Cerebellar cortex (tissue), 1 donor: ENCODE data around the gene TUBA3D.
A peak's percentile ranks its signal among the peaks of the same experiment; 100 is the strongest.
"Not testable (repeated sequence)": the region's sequence is repeated elsewhere in the genome, so short reads cannot be mapped to it uniquely, and the experiment has no call there.

Source experiments
- DNase-seq: peaks from one replicate; pipeline ENCODE4 v3.0.0-alpha.2; 2015; ENCODE audit warnings: low spot score

Gene TUBA3D

GRCh38 chr2:131475831-131476230 lies at the start of gene TUBA3D:
TUBA3D (plus strand) TSS chr2:131476119; CDS start chr2:131476200, 81 bp downstream.
- no peak for DNase-seq

- no peak for DNase-seq
These were observed 49.2 kb upstream of the TUBA3D start for GRCh38 chr2:131426727-131427126.

- DNase-seq: no peak
These were observed 44.6 kb upstream of the TUBA3D start for GRCh38 chr2:131431336-131431735.

- not testable (repeated sequence) for DNase-seq
These were observed 35.0 kb upstream of the TUBA3D start for GRCh38 chr2:131440742-131441468.

- not testable (repeated sequence) for DNase-seq
These were observed 31.0 kb upstream of the TUBA3D start for GRCh38 chr2:131444736-131445514.

- not testable (repeated sequence) for DNase-seq
These were observed 30.5 kb upstream of the TUBA3D start for GRCh38 chr2:131445515-131445797.

- no peak for DNase-seq
These were observed 30.0 kb upstream of the TUBA3D start for GRCh38 chr2:131445896-131446295.

GRCh38 chr2:131447981-131448380 lies 27.9 kb upstream of the TUBA3D start:
- not testable (repeated sequence) for DNase-seq

GRCh38 chr2:131451265-131451949 lies 24.5 kb upstream of the TUBA3D start:
- not testable (repeated sequence) for DNase-seq

- not testable (repeated sequence) for DNase-seq
These were observed 21.0 kb upstream of the TUBA3D start for GRCh38 chr2:131454914-131455313.

GRCh38 chr2:131467722-131468121 lies 8.2 kb upstream of the TUBA3D start:
- not testable (repeated sequence) for DNase-seq

GRCh38 chr2:131470944-131471343 lies 5.0 kb upstream of the TUBA3D start:
- DNase-seq: not testable (repeated sequence)

GRCh38 chr2:131471624-131472023 lies 4.3 kb upstream of the TUBA3D start:
- DNase-seq: not testable (repeated sequence)

GRCh38 chr2:131473266-131473665 lies 2.7 kb upstream of the TUBA3D start:
- DNase-seq: not testable (repeated sequence)

- not testable (repeated sequence) for DNase-seq
These were observed 444 bp downstream of the TUBA3D start for GRCh38 chr2:131476363-131476762.

GRCh38 chr2:131477227-131477626 lies 1.3 kb downstream of the TUBA3D start:
- DNase-seq: not testable (repeated sequence)

GRCh38 chr2:131478074-131478849 lies 2.3 kb downstream of the TUBA3D start:
- DNase-seq: peak; percentile 29

GRCh38 chr2:131478850-131479461 lies 3.0 kb downstream of the TUBA3D start:
- DNase-seq: not testable (repeated sequence)

GRCh38 chr2:131480351-131480750 lies 4.4 kb downstream of the TUBA3D start:
- DNase-seq: not testable (repeated sequence)

- not testable (repeated sequence) for DNase-seq
These were observed 6.7 kb downstream of the TUBA3D start for GRCh38 chr2:131482506-131483155.
